Left renal pelvis (tissue), 4 donors: ENCODE measurements around the gene GLB1L2. TPM values are rescaled to one million over a fixed set of nuclear protein-coding genes. Genes with fewer than 3 reads are reported as not detected.
A peak's percentile ranks its signal among the peaks of the same experiment; 100 is the strongest.
"Not testable (repeated sequence)": the region's sequence is repeated elsewhere in the genome, so short reads cannot be mapped to it uniquely, and the experiment has no call there.

ENCODE experiments used
- DNase-seq, 4 donors: peaks; one replicate each; pipeline ENCODE4 v3.0.0-alpha.2; 2013; ENCODE audit warnings: low read depth in 4 of 4, low spot score in 3 of 4
- polyA plus RNA-seq, 4 donors: library from polyadenylated mRNA; unstranded; fragments of 120-200 nt; gene quantifications; one replicate each; pipeline ENCODE4 v1.2.1, GENCODE V29; 2013; ENCODE audit not compliant: insufficient read length in 4 of 4

The GLB1L2 gene
- polyA plus RNA-seq, result 10 to 100 TPM in 3 of 4 donors, 1 to 10 TPM in 1; 2.1 to 19.8 (median 18.6) TPM

DNA sequence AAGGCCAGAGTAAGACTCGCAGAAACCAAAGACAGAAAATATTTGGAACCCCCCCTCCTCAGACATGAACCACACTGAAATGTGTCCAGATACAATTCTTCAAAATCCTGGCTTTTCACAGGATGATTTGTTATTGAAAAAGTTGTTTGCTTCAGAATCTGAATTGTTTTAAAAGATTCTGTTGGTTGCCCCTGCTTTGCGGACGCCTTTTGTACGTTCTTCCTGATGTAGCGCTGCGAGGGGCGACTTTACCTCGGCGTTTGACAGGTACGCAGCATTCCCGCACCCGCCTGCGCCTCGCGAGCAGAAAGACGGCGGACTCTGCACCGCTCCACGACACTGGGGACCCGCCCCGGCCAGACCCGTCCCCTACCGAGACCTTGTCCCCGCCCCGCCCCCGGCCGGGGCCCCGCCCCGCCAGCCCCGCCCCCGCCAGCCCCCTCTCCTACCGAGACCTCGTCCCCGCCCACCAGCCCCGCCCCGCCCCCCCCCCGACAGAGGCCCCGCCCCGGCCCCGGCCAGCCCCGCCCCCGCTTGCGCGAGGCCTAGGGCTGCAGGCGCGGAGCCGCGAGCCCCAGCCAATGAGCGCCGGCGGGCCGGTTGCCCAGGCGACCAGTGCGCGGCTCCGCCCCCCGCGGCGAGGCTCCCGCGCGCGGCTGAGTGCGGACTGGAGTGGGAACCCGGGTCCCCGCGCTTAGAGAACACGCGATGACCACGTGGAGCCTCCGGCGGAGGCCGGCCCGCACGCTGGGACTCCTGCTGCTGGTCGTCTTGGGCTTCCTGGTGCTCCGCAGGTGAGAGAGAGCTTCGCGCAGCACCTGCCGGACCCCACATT, at the start of gene GLB1L2:
Gene GLB1L2 (plus strand): TSS at position 635 of the 835 bp plus-strand sequence. CDS start 74 bp downstream, at position 709.
- DNase-seq, result peak in 2 of 4 donors; percentile 46 to 47

DNA sequence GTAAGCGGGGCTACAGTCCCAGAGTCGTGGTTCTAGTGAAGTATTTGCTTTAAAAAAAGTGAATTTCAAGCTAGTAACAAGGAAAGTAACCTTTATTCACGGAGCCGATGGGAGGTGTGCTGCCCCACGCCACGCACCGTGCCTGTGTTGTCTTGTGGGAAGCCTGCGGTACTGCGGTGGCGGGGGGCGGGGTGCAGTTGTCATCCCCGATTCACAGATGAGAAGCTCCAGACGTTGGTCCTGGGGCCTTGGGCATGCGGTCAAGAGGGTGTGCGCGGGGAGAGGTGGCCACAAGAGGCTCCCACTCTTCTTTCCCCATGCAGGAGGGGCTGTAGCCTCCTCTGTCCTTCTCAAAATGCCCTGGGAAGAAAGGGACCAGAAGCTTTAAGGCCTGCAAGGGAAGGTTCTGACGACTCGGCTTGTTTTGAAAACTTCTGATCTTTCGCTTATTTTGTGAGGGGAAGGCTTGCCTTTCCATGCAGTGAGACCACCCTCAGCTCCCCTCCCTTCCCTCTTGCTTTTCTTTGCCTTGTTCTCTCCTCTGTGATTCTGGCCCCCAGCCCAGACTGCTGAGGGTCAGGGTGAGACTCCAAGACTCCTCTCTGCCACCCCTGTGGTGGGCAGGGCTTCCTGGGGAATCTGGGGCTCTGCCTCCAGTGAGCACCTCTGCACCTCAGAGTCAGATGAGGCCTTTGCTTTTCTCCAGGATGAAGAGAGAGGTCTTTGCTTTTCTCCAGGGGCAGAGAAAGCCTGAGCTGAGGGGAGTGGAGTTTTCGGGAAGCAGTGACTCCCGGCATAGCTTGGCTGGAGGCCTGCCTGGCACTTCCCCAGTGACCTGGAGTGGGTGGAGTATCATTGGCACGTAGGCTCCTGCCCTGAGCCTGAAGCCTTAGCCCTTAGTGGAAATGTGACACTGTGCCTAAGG, 49.4 kb upstream of the GLB1L2 start:
- DNase-seq, result no peak

GRCh38 chr11:134283461-134284230, 48.1 kb upstream of the GLB1L2 start:
- DNase-seq, result no peak

- DNase-seq, result not testable (repeated sequence)
These were observed 47.4 kb upstream of the GLB1L2 start for GRCh38 chr11:134284349-134284748.

DNA sequence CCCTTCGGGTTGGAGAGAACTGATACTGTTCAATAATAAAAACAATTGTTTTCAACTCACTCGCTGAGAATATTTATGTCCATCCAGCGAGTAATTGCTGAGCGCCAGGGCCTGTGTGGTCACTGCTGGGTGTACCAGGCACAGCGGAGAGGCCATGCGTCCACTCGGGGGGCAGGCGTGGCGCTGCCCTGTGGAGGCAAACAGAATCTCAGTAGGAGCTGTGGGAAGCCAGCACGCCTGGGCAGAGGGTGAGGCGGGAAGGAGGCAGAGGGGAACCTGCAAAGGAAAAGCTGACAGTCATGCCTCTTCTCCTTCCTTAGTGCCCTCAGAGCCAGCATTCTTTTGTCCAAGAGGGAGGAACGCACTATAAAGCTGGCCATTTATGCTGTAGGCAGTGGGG, 44.2 kb upstream of the GLB1L2 start:
- DNase-seq, result no peak

GRCh38 chr11:134288486-134288885, 43.3 kb upstream of the GLB1L2 start:
- DNase-seq, result no peak

GRCh38 chr11:134289167-134289566, 42.6 kb upstream of the GLB1L2 start:
- no peak for DNase-seq

DNA sequence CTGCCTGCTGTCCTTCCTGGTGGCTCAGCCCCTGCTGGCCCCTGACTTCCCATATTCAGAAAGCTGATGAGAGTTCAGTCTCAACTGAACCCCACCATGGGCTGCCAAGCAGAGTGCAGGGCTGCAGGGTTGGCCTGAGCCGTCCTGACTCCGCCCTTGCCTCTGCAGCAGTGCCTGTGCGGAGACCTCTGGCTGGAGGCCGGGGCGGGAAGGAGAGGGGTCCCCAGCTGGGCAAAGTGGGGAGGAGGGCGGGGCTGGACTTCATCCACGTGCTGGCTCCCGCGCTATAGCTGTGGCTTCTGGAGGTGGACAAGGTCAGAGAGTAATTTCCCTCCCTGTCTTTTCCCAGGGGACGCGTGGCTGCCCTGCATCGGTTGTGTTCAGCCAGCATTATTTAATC, 42.0 kb upstream of the GLB1L2 start:
- no peak for DNase-seq

GRCh38 chr11:134290646-134291045, 41.1 kb upstream of the GLB1L2 start:
- DNase-seq, result no peak

DNA sequence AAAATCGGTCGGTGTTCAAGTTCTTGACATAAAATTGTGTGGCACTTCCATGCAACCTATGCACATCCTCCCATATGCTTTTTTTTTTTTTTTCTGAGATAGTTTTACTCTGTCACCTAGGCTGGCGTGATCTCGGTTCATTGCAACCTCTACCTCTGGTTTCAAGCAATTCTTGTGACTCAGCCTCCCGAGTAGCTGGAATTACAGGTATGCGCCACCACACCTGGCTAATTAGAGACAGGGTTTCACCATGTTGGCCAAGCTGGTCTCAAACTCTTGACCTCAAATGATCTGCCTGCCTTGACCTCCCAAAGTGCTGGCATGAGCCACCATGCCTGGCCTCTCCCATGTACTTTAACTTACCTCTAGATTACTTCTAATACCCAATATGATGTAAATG, 40.6 kb upstream of the GLB1L2 start:
- no peak for DNase-seq

DNA sequence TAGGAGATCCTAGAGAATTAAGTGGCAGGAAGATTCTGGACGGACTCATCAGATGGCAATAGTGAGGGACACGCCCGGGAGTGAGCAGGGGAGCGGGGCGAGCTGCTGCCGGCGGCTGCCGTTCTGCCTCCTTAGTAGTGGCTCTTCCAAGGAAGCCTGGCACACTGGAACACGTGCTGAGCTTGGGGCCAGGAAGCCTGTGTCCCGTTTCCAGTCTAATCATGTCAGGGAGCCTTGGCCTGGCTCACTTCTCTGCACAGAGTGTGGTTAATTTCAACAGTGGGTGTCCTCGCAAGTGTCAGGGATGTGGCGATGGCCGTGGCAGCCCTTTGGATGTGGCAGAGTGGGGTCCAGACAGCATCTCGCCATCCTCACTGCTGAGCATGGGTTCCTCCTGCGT, 39.1 kb upstream of the GLB1L2 start:
- no peak for DNase-seq

DNA sequence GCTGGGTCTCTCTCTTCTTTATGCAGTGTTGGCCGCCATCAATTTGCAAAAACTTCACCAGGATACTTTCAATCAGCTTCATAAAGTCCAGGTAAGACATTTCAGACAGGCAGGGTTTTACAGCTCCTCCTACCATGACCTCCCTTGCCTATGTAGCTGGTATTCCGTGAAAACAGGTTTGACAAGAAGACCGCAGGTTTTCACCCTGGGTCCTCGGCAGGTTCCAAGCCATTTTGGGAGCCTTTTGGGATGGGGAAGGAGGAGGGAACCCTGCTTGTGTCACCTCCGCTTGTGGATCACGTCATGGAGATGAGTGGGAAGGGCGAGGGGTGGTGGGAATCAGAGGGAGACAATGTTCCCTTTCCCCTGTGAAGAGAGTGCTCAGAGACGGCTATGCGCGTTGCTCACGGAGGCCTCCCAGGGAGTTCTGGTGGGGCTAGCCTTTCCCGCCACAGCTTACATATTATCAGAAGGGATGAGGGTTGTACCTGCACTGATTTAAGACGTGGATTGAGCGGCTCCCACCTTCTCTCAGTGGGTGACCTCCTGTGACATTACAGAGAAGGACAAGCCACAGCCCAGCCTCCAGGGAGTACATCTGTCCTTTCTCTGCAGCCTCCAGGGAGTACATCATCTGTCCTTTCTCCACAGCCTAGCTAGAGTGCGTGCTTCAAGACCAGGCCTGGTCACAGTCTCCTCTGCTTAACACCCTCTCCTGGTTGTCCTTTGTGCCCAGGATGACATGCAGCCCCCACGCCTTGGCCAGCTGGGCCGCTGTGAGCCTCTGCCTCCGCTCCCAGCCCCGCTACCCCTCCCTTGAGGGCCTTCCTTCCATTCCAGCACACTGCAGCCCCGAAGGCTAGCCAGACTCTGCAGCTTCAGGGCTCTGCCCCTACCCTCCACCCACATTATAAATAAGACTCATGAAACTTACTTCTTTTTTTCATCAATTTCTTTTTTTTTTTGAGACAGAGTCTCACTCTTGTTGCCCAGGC, 38.4 kb upstream of the GLB1L2 start:
- DNase-seq, result no peak

- DNase-seq, result no peak
These were observed 37.1 kb upstream of the GLB1L2 start for GRCh38 chr11:134294664-134295063.

DNA sequence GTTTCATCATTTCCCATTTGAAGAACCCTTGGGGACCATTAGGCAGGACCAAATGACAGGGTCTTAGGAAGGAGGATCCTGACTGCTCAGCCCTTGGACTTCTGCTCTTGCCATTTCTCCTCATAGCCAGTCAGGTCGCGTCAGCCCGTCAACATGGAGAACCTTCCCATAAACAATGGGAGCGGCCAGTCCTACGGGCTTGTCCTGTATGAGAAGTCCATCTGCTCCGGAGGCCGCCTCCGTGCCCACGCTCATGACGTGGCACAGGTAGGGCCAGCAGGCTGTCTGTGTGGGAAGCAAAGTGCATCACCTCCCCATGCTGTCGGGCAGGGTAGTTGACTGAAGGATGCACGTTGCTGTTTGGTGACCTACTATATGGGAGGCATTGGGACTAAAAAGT, 19.6 kb upstream of the GLB1L2 start:
- no peak for DNase-seq

GRCh38 chr11:134312807-134313206, 19.0 kb upstream of the GLB1L2 start:
- DNase-seq, result no peak

DNA sequence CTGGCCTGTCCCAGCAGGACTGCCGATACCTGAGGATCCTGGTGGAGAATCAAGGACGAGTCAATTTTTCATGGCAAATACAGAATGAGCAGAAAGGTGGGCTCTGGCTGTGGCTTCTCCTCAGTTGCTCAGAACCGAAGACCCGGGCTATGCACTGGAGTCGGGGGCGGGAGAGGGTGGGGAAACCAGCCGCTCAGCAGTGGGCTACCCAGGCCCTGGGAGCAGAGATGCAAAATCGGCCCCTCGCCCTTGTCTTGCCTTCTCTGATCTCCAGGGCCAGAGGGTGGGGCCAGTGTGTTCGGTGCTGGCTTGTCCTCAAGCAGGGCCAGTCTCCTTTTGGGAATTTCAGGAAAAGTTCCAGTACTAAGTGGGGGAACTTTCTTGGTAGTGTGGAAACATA, 18.4 kb upstream of the GLB1L2 start:
- DNase-seq, result no peak

DNA sequence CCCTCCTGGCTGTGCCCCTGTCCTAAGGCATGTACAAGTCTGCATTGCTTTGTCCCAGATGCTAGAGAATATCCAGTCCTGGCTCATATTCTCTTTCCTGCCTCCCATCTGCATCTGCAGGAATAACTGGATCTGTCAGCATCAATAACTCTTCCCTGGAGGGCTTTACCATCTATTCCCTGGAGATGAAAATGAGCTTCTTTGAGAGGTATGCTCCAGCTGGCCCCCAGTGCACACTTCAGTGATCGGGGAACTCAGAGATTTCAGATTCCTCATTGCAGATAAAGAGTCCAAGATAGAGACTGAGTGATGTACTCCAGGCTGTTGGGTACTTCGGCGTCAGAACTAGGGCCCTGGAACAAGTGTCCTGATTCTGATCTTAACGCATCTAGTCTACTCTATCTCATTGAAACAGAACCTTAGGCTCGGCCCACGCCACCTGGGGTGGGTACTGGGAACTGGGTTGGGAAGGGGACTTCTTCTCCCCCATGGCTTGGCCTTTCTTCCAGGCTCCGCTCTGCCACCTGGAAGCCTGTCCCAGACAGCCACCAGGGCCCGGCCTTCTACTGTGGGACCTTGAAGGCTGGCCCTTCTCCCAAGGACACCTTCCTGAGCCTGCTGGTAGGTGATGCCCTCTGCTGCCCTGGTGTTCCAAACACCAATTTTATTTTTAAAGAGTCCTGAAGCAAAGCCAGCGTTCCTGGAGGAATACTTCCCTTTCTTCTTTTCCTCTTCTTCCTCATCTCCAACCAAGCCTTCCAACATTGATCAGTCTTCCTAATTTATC, 17.8 kb upstream of the GLB1L2 start:
- no peak for DNase-seq

GRCh38 chr11:134317103-134317502, 14.7 kb upstream of the GLB1L2 start:
- no peak for DNase-seq

- not testable (repeated sequence) for DNase-seq
These were observed 10.4 kb upstream of the GLB1L2 start for GRCh38 chr11:134321373-134321772.
